Heart left ventricle (tissue), 13 donors: ENCODE measurements around the gene GDF7.
A peak's percentile ranks its signal among the peaks of the same experiment; 100 is the strongest.

Source experiments
- CTCF ChIP-seq, 12 donors: fragments of 200-600 bp; sonication (generic) in 4 of 12; IDR thresholded peaks; one replicate each; pipeline versions ENCODE4 v1.5.0 to v1.8.0; 2018 to 2022; ENCODE audit warnings: antibody characterized with exemption in 12 of 12, mild to moderate bottlenecking in 5 of 12
- POLR2A ChIP-seq, 2 donors: fragments of 450-650 bp; IDR thresholded peaks; one replicate each; pipeline ENCODE4 v1.6.1; 2017; ENCODE audit warnings: antibody characterized with exemption in 2 of 2, mild to moderate bottlenecking in 2 of 2, moderate library complexity in 2 of 2
- donor health status: ischemic (EF 13 %, LVEDD 7.1; RV severe dilation, severe dysfunction).
- donor health status: DM: no; HTN: yes; CAD: no.
- donor health status: DM: no; HTN: no; CAD: no.
- donor health status: ischemic (EF 25% LVEDD 6.9; RV normal size, moderate dysfunction).
- donor health status: ischemic (EF 25% LVEDD 5.7; RV mildly dilated, moderate dysfunction).
- donor health status: ischemic (EF 35%, LVEDD 5.7; RV mildly dilated, moderate dysfunction).
- donor health status: nonischemic (EF 11% LVEDD 7.7; RV severe dilation, severe dysfunction).
- donor health status: DM: yes; HTN: yes; CAD: no.
- donor health status: PGD.
- donor health status: ischemic (EF 29% LVEDD 5.4; RV normal size, mild dysfunction).
- donor health status: nonischemic (EF 23%, LVEDD 6.1; RV moderate dilation, normal function).

DNA sequence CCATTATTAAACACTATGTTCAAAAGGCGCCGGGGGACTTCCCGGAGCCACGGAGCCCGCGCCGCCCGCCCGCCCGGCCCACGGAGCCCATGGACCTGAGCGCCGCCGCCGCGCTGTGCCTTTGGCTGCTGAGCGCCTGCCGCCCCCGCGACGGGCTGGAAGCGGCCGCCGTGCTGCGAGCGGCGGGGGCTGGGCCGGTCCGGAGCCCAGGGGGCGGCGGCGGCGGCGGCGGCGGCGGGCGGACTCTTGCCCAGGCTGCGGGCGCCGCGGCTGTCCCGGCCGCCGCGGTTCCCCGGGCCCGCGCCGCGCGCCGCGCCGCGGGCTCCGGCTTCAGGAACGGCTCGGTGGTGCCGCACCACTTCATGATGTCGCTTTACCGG is 197 bp downstream of the GDF7 start:
- TF ChIP-seq POLR2A (IDR thresholded peaks at IDR 0.05) (no peak), CTCF (IDR thresholded peaks at IDR 0.05) (peak in 4 of 12 donors; percentile 3 to 18 (median 7))
